ENCODE data around the gene MMP27.

- TF ChIP-seq, protein P1, sequence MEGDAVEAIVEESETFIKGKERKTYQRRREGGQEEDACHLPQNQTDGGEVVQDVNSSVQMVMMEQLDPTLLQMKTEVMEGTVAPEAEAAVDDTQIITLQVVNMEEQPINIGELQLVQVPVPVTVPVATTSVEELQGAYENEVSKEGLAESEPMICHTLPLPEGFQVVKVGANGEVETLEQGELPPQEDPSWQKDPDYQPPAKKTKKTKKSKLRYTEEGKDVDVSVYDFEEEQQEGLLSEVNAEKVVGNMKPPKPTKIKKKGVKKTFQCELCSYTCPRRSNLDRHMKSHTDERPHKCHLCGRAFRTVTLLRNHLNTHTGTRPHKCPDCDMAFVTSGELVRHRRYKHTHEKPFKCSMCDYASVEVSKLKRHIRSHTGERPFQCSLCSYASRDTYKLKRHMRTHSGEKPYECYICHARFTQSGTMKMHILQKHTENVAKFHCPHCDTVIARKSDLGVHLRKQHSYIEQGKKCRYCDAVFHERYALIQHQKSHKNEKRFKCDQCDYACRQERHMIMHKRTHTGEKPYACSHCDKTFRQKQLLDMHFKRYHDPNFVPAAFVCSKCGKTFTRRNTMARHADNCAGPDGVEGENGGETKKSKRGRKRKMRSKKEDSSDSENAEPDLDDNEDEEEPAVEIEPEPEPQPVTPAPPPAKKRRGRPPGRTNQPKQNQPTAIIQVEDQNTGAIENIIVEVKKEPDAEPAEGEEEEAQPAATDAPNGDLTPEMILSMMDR (IDR thresholded peaks at IDR 0.05; ENCODE audit: low read length), result no peak
- no peak for TF ChIP-seq EZH2phosphoT487 (IDR thresholded peaks at IDR 0.05; ENCODE audit: low read length)
- no peak for TF ChIP-seq EZH2 (optimal IDR thresholded peaks at IDR 0.05; ENCODE audit: low read depth, low read length)
Observed at GRCh38 chr11:102669664-102670063, 35.9 kb downstream of the MMP27 start.

Data from MM.1S (cell line).